Measurements from ENCODE around the gene IRF1.
"Not testable (repeated sequence)": the region's sequence is repeated elsewhere in the genome, so short reads cannot be mapped to it uniquely, and the experiment has no call there.

The IRF1 gene

DNA sequence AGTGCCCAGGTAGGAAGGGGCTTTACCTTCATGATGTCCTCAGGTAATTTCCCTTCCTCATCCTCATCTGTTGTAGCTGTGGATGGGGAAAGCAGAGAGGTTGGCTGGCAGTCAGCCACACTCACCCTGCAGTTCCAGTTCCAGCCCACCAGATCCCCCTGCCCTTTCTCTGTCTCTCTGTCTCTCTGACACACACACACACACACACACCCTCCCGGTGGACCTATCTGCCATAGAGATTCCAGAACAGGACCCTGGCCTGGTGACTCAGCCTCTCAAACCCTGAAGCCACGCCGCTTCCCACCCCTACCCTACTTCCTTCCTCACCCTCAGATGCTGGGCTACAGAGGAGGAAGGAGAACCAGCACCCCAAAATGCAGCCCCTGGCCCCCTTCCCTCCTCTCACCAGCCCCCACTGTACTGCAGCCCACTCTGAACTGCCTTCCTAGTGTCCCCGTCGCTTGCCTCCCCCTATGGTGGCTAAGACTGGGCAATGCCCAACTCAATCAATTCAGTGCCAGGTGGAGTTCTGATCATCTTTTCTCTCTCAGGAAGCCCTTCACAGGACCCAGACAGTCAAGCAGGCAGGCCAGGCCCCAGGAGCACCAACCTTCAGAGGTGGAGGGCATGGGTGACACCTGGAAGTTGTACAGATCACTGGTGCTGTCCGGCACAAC, 4.8 kb downstream of the IRF1 start:
- DNase-seq, result no peak

DNA sequence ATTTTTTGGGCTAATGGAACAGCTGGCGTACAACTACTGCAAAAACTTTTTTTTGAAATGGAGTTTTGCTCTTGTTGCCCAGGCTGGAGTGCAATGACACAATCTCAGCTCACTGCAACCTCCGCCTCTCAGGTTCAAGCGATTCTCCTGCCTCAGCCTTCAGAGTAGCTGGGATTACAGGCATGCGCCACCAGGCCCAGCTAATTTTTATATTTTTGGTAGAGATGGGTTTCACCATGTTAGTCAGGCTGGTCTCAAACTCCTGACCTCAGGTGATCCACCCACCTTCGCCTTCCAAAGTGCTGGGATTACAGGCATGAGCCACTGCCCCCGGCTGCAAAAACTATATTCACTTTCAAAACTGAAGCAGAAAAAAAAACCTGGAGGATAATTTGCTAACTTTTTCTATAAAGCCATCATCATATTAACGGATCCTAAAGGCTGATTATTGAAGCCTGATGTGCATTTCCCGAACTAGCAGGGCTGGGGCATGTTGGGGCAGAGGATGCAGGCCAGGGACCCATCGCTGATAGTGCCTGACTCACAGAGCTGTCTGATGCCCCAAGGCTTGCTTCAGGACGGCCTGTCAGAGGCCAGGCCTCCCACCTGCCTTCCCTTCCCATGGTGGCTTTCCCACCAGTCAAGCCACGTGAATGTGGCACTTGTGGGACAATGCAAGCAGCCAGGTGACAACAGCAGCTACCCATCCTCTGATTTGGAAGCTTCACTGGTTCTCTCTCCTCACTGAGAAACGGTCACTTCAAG, 5.5 kb downstream of the IRF1 start:
- DNase-seq, result not testable (repeated sequence)

DNA sequence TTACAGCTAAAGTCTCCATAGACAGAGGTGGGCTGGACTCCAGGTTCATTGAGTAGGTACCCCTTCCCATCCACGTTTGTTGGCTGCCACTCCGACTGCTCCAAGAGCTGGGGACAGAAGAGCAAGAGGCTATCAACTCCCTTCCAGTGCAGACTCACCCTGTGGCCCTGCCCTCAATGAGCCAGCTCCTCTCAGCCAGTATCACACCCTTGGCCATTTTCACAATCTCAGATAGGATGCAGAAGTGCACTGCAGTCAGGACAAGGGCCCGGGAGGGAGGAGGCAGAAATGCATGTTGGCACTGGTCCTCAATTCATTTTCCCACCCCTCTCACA, 6.2 kb downstream of the IRF1 start:
- DNase-seq, result no peak

DNA sequence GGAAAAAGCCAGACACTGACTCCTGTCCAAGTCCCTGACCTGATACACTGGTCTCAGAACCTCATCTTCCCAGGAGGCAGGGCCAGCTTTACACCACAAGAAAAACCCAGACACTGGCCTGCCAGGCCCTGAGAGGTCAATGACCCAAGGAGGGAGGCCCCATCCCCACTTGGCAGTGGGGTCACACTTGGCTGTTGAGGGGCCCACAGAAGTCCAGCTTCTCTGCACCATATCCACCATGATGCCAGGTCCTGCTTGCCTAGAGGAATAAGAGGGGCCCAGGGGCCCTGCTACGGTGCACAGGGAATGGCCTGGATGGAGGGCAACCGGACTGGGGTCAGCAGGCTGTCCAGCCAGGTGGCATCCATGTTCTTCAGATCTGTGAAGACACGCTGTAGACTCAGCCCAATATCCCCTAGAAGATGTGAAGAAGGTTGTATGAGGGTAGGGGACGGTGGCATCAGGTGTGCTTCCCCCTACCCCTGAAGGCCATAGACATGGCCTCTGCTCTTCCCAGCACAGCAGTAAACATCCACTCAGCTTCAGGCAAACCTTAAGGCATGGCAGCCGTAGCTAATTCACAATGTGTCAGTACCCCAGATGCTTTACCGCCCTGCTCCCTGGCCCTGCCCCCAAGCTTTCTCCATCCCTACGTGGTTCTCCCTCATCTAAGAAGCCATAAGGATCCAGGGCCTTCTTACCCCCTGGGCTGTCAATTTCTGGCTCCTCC, 6.7 kb downstream of the IRF1 start:
- no peak for DNase-seq

DNA sequence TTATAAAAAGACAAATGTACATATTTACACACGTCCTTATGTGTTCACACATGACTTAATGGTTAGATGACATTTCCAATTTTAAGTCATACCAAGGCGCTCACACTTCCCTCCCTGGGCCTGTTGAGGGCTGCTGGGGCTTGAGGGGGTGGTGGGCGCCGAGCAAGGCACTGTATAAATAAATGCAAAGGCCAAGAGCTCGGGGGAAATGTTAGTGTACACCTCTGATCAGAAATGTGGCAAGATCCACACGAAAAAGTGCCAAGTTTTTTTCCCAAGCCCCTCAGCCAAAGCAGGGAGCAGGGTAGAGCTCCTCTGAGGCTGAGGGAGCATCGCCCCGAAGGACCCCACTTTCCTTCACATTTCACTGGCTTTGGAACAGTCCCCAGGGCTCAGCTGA, 7.5 kb downstream of the IRF1 start:
- no peak for DNase-seq

DNA sequence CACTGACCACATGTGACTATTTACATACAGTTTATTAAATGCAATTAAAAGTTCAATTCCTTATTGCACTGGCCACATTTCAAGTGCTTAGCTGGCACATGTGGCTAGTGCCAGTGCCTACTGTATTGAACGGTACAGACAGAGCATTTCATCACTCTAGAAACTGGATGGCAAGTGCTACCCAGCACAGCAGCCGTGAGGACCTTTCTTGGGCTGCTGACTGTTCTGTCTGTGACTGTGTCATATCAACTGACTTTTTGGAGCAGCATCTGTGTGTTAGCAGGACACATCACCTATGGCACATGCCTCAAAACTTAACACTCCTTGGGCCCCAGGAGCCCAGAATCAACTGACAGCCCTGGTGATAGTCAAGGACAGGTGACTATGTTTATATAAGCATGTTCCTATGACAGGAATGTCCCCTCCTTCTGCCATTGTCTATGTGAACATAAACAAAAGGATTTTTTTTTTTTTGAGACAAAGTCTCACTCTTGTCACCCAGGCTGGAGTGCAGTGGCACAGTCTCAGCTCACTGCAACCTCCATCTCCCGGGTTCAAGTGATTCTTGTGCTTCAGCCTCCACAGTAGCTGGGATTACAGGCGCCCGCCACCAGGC, 8.9 kb downstream of the IRF1 start:
- DNase-seq, result peak; percentile 72

DNA sequence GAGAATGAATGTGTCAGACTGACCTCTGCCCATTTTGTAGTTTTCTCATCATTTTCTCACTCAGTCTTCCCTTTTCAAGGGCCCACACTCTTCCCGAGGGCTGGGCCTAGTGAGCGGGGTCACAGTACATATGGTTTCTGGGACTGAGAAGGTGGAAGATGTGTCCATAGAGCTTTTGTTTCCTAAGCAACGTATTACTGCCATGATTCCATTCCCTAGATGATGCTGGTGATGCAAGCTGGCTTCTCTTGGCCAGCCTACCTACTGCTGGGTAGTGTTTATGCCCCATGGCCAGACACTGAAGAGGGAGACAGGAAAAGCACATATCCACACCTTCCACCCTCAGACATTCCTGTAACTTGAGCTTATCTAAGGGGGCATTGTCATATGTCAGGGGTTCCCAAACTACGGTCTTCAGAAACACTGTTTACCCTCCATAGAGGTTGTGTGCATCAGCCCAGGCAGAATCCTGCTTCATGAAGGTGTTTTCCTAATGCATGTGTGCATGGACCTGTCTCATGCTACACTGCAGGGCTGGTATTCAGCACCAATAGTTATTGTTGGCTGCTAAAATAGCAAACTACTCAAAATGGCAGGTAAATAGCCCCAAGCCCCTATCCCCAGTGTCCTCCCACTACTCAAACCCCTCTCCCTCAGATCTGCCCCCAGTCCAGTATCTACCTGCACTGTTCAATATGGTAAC, 9.5 kb downstream of the IRF1 start:
- peak; percentile 74 for DNase-seq

DNA sequence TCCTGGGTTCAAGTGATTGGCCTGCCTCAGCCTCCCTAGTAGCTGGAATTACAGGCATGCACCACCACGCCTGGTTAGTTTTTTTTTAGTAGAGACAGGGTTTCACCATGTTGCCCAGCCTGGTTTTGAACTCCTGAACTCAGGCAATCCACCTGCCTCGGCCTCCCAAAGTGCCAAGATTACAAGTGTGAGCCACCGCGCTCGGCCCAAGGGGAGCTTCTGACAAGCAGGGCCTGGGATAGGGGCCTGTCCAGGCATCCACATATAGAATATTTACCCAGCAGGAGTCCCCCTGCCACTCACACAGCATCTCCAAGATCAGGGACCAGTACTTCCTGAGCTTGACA, 10.1 kb downstream of the IRF1 start:
- no peak for DNase-seq

DNA sequence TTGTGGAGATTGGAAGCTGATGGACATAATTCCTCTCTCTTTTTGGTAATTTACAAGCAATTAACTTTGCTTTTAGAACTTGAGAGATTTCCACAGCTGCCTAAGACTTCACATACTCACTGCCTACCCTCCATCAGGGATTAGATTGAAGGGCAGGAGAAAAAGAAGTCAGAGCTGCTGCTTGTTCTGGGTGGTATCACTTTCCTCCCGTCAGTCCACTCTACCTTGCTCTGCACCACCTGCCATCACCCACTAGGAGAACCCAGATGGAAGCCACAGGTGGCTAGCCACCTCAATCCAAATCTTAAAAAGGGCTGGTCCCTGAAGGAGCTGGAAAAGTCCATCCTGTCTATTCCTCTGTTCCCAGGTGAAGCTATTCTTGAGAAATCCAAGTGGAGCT, 10.5 kb downstream of the IRF1 start:
- peak; percentile 73 for DNase-seq

DNA sequence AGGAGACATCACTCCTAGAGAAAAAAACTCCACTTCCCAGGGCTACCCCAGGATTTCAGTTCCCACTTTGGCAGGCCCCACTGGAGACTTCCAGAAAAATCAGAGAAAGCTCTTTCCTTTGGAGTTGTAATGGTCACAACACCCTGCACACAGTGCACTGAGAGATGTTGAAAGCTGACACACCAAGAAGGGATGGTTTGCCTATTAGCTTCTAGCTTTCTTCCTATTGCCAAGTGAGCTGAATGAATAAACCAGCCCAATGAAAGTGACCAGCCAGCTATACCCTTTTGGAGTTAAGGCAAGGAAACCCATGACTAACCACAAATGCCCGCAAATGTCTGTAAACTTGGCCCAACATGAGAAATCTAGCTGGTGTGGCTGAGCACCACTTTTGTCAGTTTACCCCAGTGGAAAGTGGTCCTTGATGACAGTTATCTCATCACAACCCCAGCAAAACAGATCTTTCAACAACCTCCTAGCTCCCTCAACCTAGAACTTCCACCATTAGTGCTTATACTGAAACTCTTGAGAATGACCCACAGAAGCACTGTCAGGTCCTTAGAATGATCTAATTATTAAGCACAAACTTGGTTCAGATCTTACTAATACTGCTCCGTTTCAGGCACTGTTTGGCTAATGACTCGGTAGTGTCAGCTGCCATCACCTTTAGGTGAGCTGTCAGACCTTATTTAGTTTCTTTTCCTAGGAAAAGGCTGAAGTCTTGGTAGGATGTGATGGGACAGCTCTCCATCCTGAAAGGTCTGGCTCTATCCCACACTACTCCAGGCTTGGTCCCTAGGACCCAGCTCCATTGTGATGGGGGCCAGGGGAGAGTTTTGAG, 11.2 kb downstream of the IRF1 start:
- DNase-seq, result peak; percentile 61

DNA sequence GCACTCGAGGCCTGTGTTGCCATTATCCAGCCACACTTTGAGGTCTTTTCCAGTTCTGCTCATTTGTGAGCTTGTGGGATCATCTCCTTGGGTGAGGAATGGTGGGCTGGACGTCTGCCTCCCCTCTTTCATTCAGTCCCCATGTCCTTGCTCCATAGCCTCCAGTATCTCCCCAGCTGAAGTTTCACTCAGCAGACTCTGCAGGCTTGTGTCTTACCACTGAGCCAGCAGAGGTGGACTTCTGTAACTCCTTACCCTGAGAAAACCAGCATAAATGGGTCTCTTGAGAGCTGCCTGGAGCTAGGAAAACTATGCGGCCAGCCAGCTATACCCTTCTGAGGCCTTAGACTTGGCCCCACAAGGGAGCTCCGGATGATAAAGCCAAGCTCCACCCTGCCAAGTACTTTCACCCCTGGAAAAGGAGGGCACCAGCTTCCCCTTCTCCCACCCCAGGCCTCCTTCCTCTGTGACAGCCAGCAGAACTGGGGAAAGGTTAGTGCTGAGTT, 12.2 kb downstream of the IRF1 start:
- DNase-seq, result peak; percentile 66

DNA sequence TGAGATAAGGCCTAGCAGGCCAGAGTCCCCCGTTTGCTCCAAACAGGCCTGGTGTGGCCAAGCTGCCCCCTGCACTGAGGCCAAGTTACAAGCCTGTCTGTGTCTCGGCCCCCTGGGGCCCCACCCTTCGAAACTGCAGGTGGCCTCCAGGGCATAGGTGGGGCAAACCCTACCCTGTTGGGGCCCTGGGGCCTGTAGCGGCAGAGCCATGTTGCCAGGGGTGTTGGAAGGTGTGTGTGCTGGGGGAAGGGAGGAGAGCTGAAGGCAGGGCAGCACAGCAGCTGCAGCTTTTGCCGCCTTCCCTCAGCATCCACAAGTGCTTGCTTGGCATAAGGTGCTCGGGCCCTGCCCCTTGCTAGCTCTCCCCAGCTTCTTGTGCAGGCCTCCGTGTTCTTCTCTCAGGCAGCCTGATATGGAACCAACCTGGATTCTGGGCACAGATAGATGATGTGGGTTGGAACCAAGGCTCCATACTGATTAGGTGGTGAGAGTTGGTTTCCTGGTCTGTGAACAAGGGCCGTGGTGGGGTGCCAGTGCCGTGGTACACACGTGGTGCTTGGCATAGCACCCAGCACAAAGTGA, 12.7 kb downstream of the IRF1 start:
- peak; percentile 73 for DNase-seq

DNA sequence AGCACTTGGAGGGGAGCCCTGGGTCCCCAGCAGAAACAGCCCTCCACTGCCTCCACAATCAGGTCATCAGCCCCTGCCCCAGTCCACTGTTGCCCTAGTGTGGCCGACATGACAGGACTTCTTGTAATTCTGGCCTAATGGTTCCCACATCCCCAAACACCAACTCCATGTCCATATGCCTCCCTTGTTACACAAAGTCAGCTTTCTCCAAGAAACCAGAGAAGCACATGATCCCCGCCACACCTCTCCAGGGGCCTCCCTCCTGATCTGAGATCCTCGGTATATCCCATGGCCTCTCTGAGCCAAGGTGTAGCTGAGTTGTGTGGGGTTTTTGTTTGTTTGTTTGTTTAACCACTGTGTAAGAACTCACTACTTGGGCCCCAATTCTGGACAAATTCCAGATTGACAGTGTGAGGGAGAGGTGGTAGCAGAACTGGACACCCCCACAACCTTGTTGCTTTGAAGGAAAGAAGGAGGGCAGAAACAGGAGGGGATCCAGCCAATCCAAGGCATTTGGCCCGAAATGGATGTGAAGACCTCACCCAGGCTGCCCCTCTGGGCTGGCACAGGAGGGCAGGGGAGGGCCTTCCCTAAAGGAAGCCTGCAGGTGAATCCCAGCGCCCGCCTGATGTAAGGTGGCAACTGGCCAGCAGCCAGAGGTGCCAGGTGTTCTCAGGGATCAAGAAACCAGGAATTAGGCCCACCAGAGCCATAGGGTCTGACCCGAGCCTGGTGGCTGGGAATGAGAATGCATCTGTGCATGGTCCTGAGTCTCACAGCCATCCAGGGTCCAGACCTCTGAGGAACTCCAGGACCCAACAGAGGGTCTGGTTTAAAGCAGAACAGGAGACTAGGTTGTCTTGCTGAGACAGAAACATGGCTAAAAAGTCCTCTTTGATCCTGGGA, 13.4 kb downstream of the IRF1 start:
- DNase-seq, result peak; percentile 49

DNA sequence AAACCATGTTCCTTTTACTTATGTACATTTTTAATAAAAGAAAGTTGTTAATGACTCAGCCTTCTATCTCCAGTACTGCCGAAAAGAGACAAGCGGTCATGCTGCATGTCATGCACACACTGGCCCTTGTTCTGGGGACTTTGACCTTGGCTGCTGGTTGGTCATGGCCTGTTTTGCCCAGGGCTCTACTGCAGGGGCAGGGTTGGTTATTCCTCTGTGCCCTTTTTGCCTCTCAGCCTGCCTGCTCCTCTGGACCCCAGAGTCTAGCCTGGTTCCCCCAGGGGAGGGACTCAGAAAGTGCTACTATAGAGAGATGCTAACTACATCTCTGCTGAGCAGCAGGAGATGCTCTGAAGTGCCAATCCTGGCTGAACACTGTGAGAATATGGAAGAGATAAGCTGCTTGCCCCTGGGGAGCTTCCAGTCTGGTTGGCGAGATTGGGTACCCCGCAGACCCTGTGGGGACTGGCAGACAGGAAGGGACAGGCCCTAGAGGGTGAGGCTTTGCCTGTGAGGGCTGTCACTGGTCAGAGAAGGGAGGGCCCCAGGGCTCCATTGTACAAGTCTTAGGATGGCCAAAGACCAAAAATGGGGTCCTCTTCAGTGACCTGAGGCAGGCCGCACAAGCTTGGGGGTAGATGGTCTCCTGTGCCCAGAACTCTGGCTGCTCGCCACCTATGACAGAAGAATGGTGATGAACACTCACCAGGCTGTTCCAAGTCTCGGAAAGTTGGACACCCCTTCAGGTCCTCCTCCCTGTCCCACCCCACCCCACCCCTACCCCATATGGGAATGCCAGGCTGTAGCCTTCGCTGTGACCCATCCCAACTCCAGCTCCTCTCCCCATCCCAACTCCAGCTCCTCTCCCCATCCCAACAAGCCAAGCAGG, 14.3 kb downstream of the IRF1 start:
- no peak for DNase-seq

DNA sequence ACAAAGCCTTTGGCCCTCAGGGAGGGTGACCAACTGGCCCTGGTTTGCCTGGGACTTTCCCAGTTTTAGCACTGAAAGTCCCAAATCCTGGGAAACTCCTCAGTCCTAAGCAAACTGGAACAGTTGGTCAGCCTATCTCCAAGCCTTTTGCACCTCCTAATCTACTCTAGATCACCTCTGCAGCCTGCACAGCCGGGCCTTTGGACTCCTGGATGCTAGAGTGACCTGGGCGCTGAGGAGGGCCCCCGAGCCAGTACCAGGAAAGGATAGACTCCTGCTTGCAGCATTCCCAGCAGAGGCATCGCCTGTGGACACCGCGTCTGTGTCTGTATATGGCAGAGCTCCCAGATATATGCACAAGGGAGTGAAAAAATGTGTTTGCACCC, 15.1 kb downstream of the IRF1 start:
- DNase-seq, result no peak

DNA sequence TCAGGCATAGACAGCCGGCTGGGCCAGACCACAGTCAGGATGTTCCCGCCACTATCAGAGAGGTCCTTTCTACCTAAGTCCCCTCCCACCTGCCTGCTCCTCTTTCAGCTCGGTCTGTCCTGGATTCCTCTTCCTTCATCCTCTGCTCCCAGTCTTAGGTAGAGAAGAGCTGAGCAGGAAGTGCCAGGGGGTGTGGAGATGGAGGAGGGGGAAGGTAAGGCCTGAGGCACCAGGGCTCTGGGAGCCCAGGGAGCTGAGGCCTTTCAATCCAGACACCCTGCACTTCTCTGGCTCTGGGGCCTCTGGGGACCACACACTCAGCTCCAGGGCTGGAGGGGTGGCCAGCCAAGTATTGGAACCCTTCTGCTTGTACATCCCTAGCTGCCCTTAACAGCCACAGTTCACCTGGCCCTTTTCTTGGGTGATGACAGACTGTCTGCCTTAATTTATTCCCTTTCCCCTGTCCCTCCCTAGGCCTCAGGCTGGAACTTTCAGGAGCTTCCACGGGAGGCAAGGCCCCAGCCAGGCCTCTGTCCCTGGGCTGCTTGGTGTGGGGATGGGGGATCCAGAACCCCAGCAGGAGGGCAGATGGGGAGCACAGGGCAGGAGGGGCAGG, 15.6 kb downstream of the IRF1 start:
- DNase-seq, result no peak

DNA sequence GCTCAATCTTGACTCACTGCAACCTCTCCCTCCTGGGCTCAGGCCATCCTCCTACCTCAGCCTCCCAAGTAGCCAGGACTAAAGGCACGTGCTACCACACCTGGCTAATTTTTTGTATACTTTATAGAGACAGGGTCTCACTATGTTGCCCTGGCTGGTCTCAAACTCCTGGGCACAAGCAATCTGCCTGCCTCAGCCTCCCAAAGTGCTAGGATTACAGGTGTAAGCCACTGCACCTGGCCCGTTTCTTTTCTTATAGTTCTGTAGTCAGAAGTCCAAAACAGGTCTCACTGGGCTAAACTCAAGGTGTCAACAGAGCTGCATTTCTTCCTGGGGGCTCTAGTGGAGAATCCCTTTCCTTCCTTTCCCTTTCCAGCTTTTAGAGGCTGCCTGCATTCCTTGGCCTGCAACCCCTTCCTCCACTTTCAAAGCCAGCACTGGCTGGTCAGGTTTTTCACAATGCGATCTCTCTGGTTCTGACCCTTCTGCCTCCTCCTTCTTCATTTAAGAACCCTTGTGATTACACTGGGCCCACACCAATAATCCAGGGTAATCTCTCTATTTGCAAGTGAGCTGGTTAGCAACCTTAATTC, 16.3 kb downstream of the IRF1 start:
- no peak for DNase-seq

DNA sequence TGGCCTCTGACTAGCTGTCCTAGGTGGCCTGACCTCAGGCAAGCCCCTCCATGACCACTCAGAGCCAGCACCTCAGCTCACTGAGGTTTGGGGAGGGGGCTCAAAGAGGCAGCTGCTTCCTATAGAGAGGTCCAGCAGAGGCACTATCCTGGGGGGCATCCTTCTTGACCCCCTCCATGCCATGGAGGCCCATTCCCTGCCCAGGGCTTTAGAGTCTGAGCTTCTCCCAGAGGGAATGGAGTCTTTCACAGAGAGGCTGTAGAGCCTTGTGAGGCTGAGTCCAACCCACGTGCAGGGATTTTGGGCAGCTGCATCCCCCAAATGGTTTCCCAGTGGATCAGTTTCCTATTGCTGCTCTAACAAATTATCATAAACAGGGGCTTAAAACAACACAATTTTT, 16.9 kb downstream of the IRF1 start:
- no peak for DNase-seq
